ENCODE data around the gene ATP13A1.
"Not testable (repeated sequence)": the region's sequence is repeated elsewhere in the genome, so short reads cannot be mapped to it uniquely, and the experiment has no call there.

ATP13A1 gene

GRCh38 chr19:19663256-19664120 lies at the start of gene ATP13A1:
ATP13A1 (minus strand) TSS chr19:19663676; CDS start chr19:19663666, 10 bp downstream.
- DNase-seq: peak; percentile 94 to 96

GRCh38 chr19:19711934-19712828 lies 48.7 kb upstream of the ATP13A1 start:
- no peak for DNase-seq

GRCh38 chr19:19711306-19711933 lies 47.9 kb upstream of the ATP13A1 start:
- no peak for DNase-seq

- no peak for DNase-seq
These were observed 47.0 kb upstream of the ATP13A1 start for GRCh38 chr19:19710506-19710905.

- DNase-seq: no peak
These were observed 41.4 kb upstream of the ATP13A1 start for GRCh38 chr19:19704836-19705235.

GRCh38 chr19:19700493-19700892 lies 37.0 kb upstream of the ATP13A1 start:
- DNase-seq: not testable (repeated sequence)

- no peak for DNase-seq
These were observed 34.1 kb upstream of the ATP13A1 start for GRCh38 chr19:19697589-19697988.

- no peak for DNase-seq
These were observed 32.9 kb upstream of the ATP13A1 start for GRCh38 chr19:19696386-19696785.

GRCh38 chr19:19691683-19692082 lies 28.2 kb upstream of the ATP13A1 start:
- DNase-seq: no peak

GRCh38 chr19:19689023-19689422 lies 25.5 kb upstream of the ATP13A1 start:
- not testable (repeated sequence) for DNase-seq

- no peak for DNase-seq
These were observed 23.6 kb upstream of the ATP13A1 start for GRCh38 chr19:19687090-19687489.

GRCh38 chr19:19686580-19686979 lies 23.1 kb upstream of the ATP13A1 start:
- DNase-seq: no peak

GRCh38 chr19:19686119-19686518 lies 22.6 kb upstream of the ATP13A1 start:
- DNase-seq: not testable (repeated sequence)

GRCh38 chr19:19679176-19680073 lies 15.9 kb upstream of the ATP13A1 start:
- DNase-seq: no peak

- DNase-seq: no peak
These were observed 14.1 kb upstream of the ATP13A1 start for GRCh38 chr19:19677579-19677978.

GRCh38 chr19:19674315-19674714 lies 10.8 kb upstream of the ATP13A1 start:
- no peak for DNase-seq

- DNase-seq: no peak
These were observed 9.3 kb upstream of the ATP13A1 start for GRCh38 chr19:19672816-19673215.

GRCh38 chr19:19670070-19670551 lies 6.6 kb upstream of the ATP13A1 start:
- DNase-seq: no peak

- peak; percentile 58 to 93 for DNase-seq
These were observed 4.9 kb upstream of the ATP13A1 start, which contains the start of gene ZNF101 for GRCh38 chr19:19668230-19669012. ZNF101 (plus strand) TSS chr19:19668839; CDS start chr19:19668964, 125 bp downstream.

- not testable (repeated sequence) for DNase-seq
These were observed 2.0 kb upstream of the ATP13A1 start for GRCh38 chr19:19665420-19665948.

- DNase-seq: no peak
These were observed 613 bp downstream of the ATP13A1 start for GRCh38 chr19:19662871-19663255.
